ENCODE results near the gene KLHL29. TPM values are rescaled to one million over a fixed set of nuclear protein-coding genes. Genes with fewer than 3 reads are reported as not detected.

KLHL29 gene
- total and polyA plus RNA-seq, 4 donors = 0.29 to 2.3 (median 0.68) TPM

DNA sequence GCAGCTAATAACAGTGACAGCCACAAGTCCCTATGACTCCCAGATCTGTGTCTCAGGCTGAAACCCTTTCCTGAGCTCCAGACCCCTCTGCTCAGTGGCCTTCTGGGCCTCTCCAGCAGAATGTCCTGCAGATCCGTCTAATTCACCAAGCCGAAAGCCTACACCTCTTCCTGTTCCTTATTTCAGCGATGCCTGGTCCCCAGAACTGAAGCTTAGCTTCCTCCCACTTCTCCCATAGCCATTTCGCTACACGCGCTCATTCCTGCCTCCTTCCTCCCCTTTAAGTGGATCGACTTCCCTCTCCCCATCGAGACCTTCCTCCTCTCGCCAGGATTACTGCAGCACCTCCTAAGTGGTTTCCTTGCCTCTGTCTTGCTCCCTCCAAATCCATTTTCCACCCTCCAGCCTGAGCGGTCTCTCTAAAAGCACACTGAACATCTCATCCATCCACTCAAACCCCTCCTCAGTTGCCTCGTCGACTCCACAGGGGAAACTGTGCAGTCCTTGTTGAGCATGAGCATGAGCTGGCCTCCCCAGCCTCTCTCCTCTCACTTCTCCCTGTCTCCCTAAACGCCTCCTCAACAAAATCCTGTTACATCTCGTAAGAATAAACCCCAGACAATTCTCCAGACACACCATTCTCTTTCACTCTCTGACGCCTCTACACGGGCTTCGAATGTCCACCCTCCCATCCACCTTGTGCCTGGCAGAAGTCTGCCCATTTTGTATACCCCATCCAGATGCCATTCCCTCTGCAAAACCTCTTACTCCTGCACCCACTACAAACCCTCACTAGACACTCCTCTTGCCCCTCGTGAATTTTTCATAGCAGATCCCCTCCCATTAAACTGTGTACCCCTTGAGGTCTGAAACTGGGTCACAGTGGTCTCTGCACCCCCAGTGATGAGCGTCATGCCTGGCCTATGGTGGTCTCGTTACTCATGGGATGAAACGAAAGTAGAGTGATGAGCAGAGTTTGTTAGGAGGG is 309.4 kb downstream of the KLHL29 start:
- no peaks in the 10 kb centered on the region for H3K36me3 ChIP-seq (ENCODE audit: control insufficient read depth in 4 of 4, insufficient read depth in 3 of 4, low read depth in 1 of 4, low read length in 3 of 4)
- DNase-seq (ENCODE audit: low spot score) = no peak

DNA sequence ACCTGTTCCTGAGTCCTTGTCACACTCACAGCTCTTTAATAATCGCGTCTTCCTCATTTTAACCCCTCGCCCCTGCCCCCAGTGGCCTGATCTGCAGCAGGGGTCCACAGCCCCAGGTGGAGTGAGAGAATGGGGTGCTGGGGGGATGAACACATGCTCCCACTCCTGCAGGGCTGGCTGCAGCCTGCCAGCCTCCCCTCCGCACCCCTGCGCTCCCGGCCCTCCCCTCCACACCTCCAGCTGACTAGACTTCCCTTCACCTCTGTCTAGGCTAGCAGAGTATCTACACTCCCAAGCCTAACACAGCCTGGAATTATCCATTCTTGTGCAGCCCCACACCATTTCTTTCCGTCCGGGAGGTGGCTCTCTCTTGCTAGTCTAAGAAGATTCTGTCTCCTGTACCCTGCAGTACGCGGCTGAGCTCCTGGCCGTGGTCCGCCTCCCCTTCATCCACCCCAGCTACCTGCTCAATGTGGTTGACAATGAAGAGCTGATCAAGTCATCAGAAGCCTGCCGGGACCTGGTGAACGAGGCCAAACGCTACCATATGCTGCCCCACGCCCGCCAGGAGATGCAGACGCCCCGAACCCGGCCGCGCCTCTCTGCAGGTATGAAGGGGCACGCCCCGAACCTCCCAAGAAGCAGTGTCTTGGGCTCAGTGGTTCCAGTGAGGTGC is 310.4 kb downstream of the KLHL29 start:
- no peak for DNase-seq (ENCODE audit: low spot score)
- 97% methylated on average over 24 of the region's 24 CpGs for WGBS
- no peaks in the 10 kb centered on the region for H3K27me3 ChIP-seq (ENCODE audit: control insufficient read depth in 4 of 4, insufficient read depth in 4 of 4, low read length in 3 of 4)
- peaks cover 0 to 2% (median 0%) of the 10 kb centered on the region in 4 donors for H3K4me1 ChIP-seq (ENCODE audit: control insufficient read depth in 4 of 4, insufficient read depth in 4 of 4, low read length in 3 of 4)
- H3K9me3 ChIP-seq (ENCODE audit: control insufficient read depth in 4 of 4, low read length in 3 of 4) = no peaks in the 10 kb centered on the region
- no peaks in the 10 kb centered on the region for H3K36me3 ChIP-seq (ENCODE audit: control insufficient read depth in 4 of 4, insufficient read depth in 3 of 4, low read depth in 1 of 4, low read length in 3 of 4)
- no peak overlapping the region for H3K4me3 ChIP-seq (ENCODE audit: low read depth in 1 of 3, low read length in 3 of 3)
- H3K9ac ChIP-seq (ENCODE audit: low read depth in 1 of 2, low read length in 2 of 2) = no peak overlapping the region
- H3K27ac ChIP-seq (ENCODE audit: low read depth in 1 of 2, low read length in 2 of 2) = no peak overlapping the region
- no peak for TF ChIP-seq YY1 (IDR thresholded peaks at IDR 0.05)
- no peak for TF ChIP-seq EGR1 (IDR thresholded peaks at IDR 0.05; ENCODE audit: low read depth in 2 of 2)
- TF ChIP-seq, protein P1, sequence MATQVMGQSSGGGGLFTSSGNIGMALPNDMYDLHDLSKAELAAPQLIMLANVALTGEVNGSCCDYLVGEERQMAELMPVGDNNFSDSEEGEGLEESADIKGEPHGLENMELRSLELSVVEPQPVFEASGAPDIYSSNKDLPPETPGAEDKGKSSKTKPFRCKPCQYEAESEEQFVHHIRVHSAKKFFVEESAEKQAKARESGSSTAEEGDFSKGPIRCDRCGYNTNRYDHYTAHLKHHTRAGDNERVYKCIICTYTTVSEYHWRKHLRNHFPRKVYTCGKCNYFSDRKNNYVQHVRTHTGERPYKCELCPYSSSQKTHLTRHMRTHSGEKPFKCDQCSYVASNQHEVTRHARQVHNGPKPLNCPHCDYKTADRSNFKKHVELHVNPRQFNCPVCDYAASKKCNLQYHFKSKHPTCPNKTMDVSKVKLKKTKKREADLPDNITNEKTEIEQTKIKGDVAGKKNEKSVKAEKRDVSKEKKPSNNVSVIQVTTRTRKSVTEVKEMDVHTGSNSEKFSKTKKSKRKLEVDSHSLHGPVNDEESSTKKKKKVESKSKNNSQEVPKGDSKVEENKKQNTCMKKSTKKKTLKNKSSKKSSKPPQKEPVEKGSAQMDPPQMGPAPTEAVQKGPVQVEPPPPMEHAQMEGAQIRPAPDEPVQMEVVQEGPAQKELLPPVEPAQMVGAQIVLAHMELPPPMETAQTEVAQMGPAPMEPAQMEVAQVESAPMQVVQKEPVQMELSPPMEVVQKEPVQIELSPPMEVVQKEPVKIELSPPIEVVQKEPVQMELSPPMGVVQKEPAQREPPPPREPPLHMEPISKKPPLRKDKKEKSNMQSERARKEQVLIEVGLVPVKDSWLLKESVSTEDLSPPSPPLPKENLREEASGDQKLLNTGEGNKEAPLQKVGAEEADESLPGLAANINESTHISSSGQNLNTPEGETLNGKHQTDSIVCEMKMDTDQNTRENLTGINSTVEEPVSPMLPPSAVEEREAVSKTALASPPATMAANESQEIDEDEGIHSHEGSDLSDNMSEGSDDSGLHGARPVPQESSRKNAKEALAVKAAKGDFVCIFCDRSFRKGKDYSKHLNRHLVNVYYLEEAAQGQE (IDR thresholded peaks at IDR 0.05) = no peak
- no peak for TF ChIP-seq JUND (IDR thresholded peaks at IDR 0.05)
- no peak for TF ChIP-seq FOXA2 (IDR thresholded peaks at IDR 0.05)
- TF ChIP-seq SP1 (IDR thresholded peaks at IDR 0.05) = no peak
- TF ChIP-seq GABPA (IDR thresholded peaks at IDR 0.05 in 1 of 2, conservative IDR thresholded peaks at IDR 0.05 in 1 of 2) = no peak
- TF ChIP-seq FOXA1 (IDR thresholded peaks at IDR 0.05) = no peak
- TF ChIP-seq, protein P2, sequence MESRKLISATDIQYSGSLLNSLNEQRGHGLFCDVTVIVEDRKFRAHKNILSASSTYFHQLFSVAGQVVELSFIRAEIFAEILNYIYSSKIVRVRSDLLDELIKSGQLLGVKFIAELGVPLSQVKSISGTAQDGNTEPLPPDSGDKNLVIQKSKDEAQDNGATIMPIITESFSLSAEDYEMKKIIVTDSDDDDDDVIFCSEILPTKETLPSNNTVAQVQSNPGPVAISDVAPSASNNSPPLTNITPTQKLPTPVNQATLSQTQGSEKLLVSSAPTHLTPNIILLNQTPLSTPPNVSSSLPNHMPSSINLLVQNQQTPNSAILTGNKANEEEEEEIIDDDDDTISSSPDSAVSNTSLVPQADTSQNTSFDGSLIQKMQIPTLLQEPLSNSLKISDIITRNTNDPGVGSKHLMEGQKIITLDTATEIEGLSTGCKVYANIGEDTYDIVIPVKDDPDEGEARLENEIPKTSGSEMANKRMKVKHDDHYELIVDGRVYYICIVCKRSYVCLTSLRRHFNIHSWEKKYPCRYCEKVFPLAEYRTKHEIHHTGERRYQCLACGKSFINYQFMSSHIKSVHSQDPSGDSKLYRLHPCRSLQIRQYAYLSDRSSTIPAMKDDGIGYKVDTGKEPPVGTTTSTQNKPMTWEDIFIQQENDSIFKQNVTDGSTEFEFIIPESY (IDR thresholded peaks at IDR 0.05) = no peak
- TF ChIP-seq RAD21 (IDR thresholded peaks at IDR 0.05) = no peak
- no peak for TF ChIP-seq TAF1 (conservative IDR thresholded peaks at IDR 0.05)
- no peak for TF ChIP-seq RXRA (IDR thresholded peaks at IDR 0.05)
- TF ChIP-seq HNF4A (conservative IDR thresholded peaks at IDR 0.05) = no peak

More for the DNA sequence above, 309.4 kb downstream of the KLHL29 start:
- Histone ChIP-seq H3K9ac (ENCODE audit: low read depth in 1 of 2, low read length in 2 of 2) (no peak overlapping the region), H3K4me3 (ENCODE audit: low read depth in 1 of 3, low read length in 3 of 3) (no peak overlapping the region), H3K27ac (ENCODE audit: low read depth in 1 of 2, low read length in 2 of 2) (no peak overlapping the region), H3K4me1 (ENCODE audit: control insufficient read depth in 4 of 4, insufficient read depth in 4 of 4, low read length in 3 of 4) (peaks cover 0 to 2% (median 0%) of the 10 kb centered on the region in 4 donors), H3K9me3 (ENCODE audit: control insufficient read depth in 4 of 4, low read length in 3 of 4) (no peaks in the 10 kb centered on the region), H3K27me3 (ENCODE audit: control insufficient read depth in 4 of 4, insufficient read depth in 4 of 4, low read length in 3 of 4) (no peaks in the 10 kb centered on the region)
- WGBS = 89% methylated on average over 21 of the region's 21 CpGs
- no peak for TF ChIP-seq FOXA1 (IDR thresholded peaks at IDR 0.05)
- TF ChIP-seq, protein P3, sequence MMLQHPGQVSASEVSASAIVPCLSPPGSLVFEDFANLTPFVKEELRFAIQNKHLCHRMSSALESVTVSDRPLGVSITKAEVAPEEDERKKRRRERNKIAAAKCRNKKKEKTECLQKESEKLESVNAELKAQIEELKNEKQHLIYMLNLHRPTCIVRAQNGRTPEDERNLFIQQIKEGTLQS (IDR thresholded peaks at IDR 0.05) = no peak
- TF ChIP-seq, protein P4, sequence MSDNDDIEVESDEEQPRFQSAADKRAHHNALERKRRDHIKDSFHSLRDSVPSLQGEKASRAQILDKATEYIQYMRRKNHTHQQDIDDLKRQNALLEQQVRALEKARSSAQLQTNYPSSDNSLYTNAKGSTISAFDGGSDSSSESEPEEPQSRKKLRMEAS (IDR thresholded peaks at IDR 0.05) = no peak
- TF ChIP-seq JUND (IDR thresholded peaks at IDR 0.05) = no peak
- TF ChIP-seq, protein P2 (IDR thresholded peaks at IDR 0.05) = no peak
- no peak for TF ChIP-seq TAF1 (conservative IDR thresholded peaks at IDR 0.05)
- TF ChIP-seq, protein P5, sequence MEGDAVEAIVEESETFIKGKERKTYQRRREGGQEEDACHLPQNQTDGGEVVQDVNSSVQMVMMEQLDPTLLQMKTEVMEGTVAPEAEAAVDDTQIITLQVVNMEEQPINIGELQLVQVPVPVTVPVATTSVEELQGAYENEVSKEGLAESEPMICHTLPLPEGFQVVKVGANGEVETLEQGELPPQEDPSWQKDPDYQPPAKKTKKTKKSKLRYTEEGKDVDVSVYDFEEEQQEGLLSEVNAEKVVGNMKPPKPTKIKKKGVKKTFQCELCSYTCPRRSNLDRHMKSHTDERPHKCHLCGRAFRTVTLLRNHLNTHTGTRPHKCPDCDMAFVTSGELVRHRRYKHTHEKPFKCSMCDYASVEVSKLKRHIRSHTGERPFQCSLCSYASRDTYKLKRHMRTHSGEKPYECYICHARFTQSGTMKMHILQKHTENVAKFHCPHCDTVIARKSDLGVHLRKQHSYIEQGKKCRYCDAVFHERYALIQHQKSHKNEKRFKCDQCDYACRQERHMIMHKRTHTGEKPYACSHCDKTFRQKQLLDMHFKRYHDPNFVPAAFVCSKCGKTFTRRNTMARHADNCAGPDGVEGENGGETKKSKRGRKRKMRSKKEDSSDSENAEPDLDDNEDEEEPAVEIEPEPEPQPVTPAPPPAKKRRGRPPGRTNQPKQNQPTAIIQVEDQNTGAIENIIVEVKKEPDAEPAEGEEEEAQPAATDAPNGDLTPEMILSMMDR (IDR thresholded peaks at IDR 0.05; ENCODE audit: low read depth, low read length, missing input control) = no peak
- no peak for TF ChIP-seq RAD21 (IDR thresholded peaks at IDR 0.05)

Data from liver (tissue), 9 donors.